Measurements from ENCODE around the gene TMEM255B. TPM values are rescaled to one million over a fixed set of nuclear protein-coding genes. Genes with fewer than 3 reads are reported as not detected.

Gene TMEM255B
- total RNA-seq, 1 donor from 2014 or later, result 321 TPM

GRCh38 chr13:113834496-113835200 lies 75.6 kb downstream of the TMEM255B start:
- Mint-ChIP-seq H3K27me3 (ENCODE audit: unreplicated experiment) (peaks cover 21% of the 10 kb centered on the region), H3K36me3 (ENCODE audit: low read depth, unreplicated experiment) (no peaks in the 10 kb centered on the region), H3K4me1 (ENCODE audit: unreplicated experiment) (peaks cover 10% of the 10 kb centered on the region), H3K4me3 (ENCODE audit: unreplicated experiment) (no peak overlapping the region), H3K27ac (ENCODE audit: unreplicated experiment) (no peak overlapping the region), H3K9me3 (ENCODE audit: unreplicated experiment) (no peaks in the 10 kb centered on the region)
- no peak for TF ChIP-seq CTCF (IDR thresholded peaks at IDR 0.05; ENCODE audit: unreplicated experiment)
- no peak for DNase-seq (ENCODE audit: low spot score)

- Mint-ChIP-seq H3K4me1 (ENCODE audit: unreplicated experiment) (peaks cover 10% of the 10 kb centered on the region), H3K4me3 (ENCODE audit: unreplicated experiment) (no peak overlapping the region), H3K27ac (ENCODE audit: unreplicated experiment) (no peak overlapping the region), H3K36me3 (ENCODE audit: low read depth, unreplicated experiment) (no peaks in the 10 kb centered on the region), H3K9me3 (ENCODE audit: unreplicated experiment) (no peaks in the 10 kb centered on the region), H3K27me3 (ENCODE audit: unreplicated experiment) (peaks cover 21% of the 10 kb centered on the region)
- no peak for DNase-seq (ENCODE audit: low spot score)
- TF ChIP-seq CTCF (IDR thresholded peaks at IDR 0.05; ENCODE audit: unreplicated experiment), result no peak
Observed at GRCh38 chr13:113835461-113836270, 76.6 kb downstream of the TMEM255B start.

GRCh38 chr13:113836768-113837559 lies 77.9 kb downstream of the TMEM255B start:
- no peak for TF ChIP-seq CTCF (IDR thresholded peaks at IDR 0.05; ENCODE audit: unreplicated experiment)
- H3K27me3 Mint-ChIP-seq (ENCODE audit: unreplicated experiment), result peaks cover 23% of the 10 kb centered on the region
- H3K36me3 Mint-ChIP-seq (ENCODE audit: low read depth, unreplicated experiment), result peaks cover 3% of the 10 kb centered on the region
- DNase-seq (ENCODE audit: low spot score), result no peak
- H3K4me3 Mint-ChIP-seq (ENCODE audit: unreplicated experiment), result peak overlapping the region; percentile 12
- H3K27ac Mint-ChIP-seq (ENCODE audit: unreplicated experiment), result peak overlapping the region; percentile 71
- peaks cover 19% of the 10 kb centered on the region for H3K4me1 Mint-ChIP-seq (ENCODE audit: unreplicated experiment)
- no peaks in the 10 kb centered on the region for H3K9me3 Mint-ChIP-seq (ENCODE audit: unreplicated experiment)

GRCh38 chr13:113837560-113838355 lies 78.7 kb downstream of the TMEM255B start:
- Mint-ChIP-seq H3K27ac (ENCODE audit: unreplicated experiment) (peak overlapping the region; percentile 71), H3K4me3 (ENCODE audit: unreplicated experiment) (no peak overlapping the region)

More at GRCh38 chr13:113837560-113838355, 78.7 kb downstream of the TMEM255B start:
- Mint-ChIP-seq H3K4me1 (ENCODE audit: unreplicated experiment) (peaks cover 23% of the 10 kb centered on the region), H3K36me3 (ENCODE audit: low read depth, unreplicated experiment) (peaks cover 4% of the 10 kb centered on the region), H3K27me3 (ENCODE audit: unreplicated experiment) (peaks cover 24% of the 10 kb centered on the region), H3K9me3 (ENCODE audit: unreplicated experiment) (no peaks in the 10 kb centered on the region)
- no peak for TF ChIP-seq CTCF (IDR thresholded peaks at IDR 0.05; ENCODE audit: unreplicated experiment)
- DNase-seq (ENCODE audit: low spot score), result no peak
